Right cardiac atrium (tissue), 5 donors: ENCODE measurements around the gene PABPN1. TPM values are rescaled to one million over a fixed set of nuclear protein-coding genes. Genes with fewer than 3 reads are reported as not detected.

ENCODE experiments used
- polyA plus RNA-seq: library from polyadenylated mRNA; stranded (reverse); fragments of 200-250 nt; gene quantifications from one replicate; pipeline ENCODE4 v1.2.3, GENCODE V29; 2013
- total RNA-seq, 4 donors: library from RNA; stranded (reverse); fragmentation: NEBNext Ultra II Directional; extraction: Animal tissue kit (Norgen Biotek cat#: 25700); gene quantifications; one replicate each; pipeline ENCODE4 v1.2.1, GENCODE V29; 2021
- donor health status: healthy with polysubstance abuse.
- donor health status: DM: no; HTN: yes; CAD: no.
- donor health status: DM: no; HTN: no; CAD: no.
- donor health status: DM: no; HTN: yes; CAD: no; lungs with severe emphysema.
- donor health status: DM: yes; HTN: yes; CAD: no.

The PABPN1 gene
- total and polyA plus RNA-seq, 5 donors, result 93.6 to 107 (median 97.0) TPM

Other genes with a start within 250 kb of the PABPN1 start
- 10 to 100 TPM; 78.9 to 87.8 (median 84.8) TPM for gene ACIN1, start 226.3 kb upstream of the PABPN1 start, total RNA-seq
- gene ACIN1, start 226.3 kb upstream of the PABPN1 start, polyA plus RNA-seq, result 67.1 TPM
- gene C14orf119, start 226.0 kb upstream of the PABPN1 start, total RNA-seq, result 10 to 100 TPM; 30.2 to 43.9 (median 41.2) TPM
- 27.3 TPM for gene C14orf119, start 226.0 kb upstream of the PABPN1 start, polyA plus RNA-seq
- not detected for gene CIROP, start 216.5 kb upstream of the PABPN1 start, total RNA-seq
- gene CIROP, start 216.5 kb upstream of the PABPN1 start, polyA plus RNA-seq, result not detected
- not detected for gene CEBPE, start 202.2 kb upstream of the PABPN1 start, total RNA-seq
- not detected for gene CEBPE, start 202.2 kb upstream of the PABPN1 start, polyA plus RNA-seq
- 10 to 100 TPM in 2 of 4 donors, 1 to 10 TPM in 2; 6.9 to 11.7 (median 10.1) TPM for gene SLC7A8, start 137.8 kb upstream of the PABPN1 start, total RNA-seq
- 7.8 TPM for gene SLC7A8, start 137.8 kb upstream of the PABPN1 start, polyA plus RNA-seq
- not detected for gene RNF212B, start 83.5 kb upstream of the PABPN1 start, total RNA-seq
- gene RNF212B, start 83.5 kb upstream of the PABPN1 start, polyA plus RNA-seq, result not detected
- gene HOMEZ, start 35.3 kb upstream of the PABPN1 start, total RNA-seq, result 10 to 100 TPM in 2 of 4 donors, 1 to 10 TPM in 2; 8.4 to 12.7 (median 10.4) TPM
- gene HOMEZ, start 35.3 kb upstream of the PABPN1 start, polyA plus RNA-seq, result 9.8 TPM
- gene PPP1R3E, start 18.6 kb upstream of the PABPN1 start, total RNA-seq, result 10 to 100 TPM in 2 of 4 donors, 1 to 10 TPM in 2; 6.1 to 15.3 (median 10.6) TPM
- gene PPP1R3E, start 18.6 kb upstream of the PABPN1 start, polyA plus RNA-seq, result 7.9 TPM
- 10 to 100 TPM; 40.4 to 51.9 (median 48.8) TPM for gene BCL2L2, start 14.6 kb upstream of the PABPN1 start, total RNA-seq
- gene BCL2L2, start 14.6 kb upstream of the PABPN1 start, polyA plus RNA-seq, result 38.1 TPM
- 10 to 100 TPM; 42.4 to 72.5 (median 55.9) TPM for gene SLC22A17, start 31.4 kb downstream of the PABPN1 start, total RNA-seq
- gene SLC22A17, start 31.4 kb downstream of the PABPN1 start, polyA plus RNA-seq, result 47.2 TPM
- 10 to 100 TPM in 1 of 4 donors, 1 to 10 TPM in 3; 6.7 to 10.1 (median 7.8) TPM for gene EFS, start 43.7 kb downstream of the PABPN1 start, total RNA-seq
- 6.2 TPM for gene EFS, start 43.7 kb downstream of the PABPN1 start, polyA plus RNA-seq
- gene IL25, start 51.4 kb downstream of the PABPN1 start, total RNA-seq, result not detected
- 0.09 TPM for gene IL25, start 51.4 kb downstream of the PABPN1 start, polyA plus RNA-seq
- 1 to 10 TPM in 3 of 4 donors, under 1 TPM in 1; 0.36 to 1.4 (median 1.2) TPM for gene CMTM5, start 55.6 kb downstream of the PABPN1 start, total RNA-seq
- gene CMTM5, start 55.6 kb downstream of the PABPN1 start, polyA plus RNA-seq, result 13.9 TPM
- gene MYH6, start 86.8 kb downstream of the PABPN1 start, total RNA-seq, result over 10,000 TPM; 12,862 to 15,773 (median 14,347) TPM
- 11,120 TPM for gene MYH6, start 86.8 kb downstream of the PABPN1 start, polyA plus RNA-seq
- 1,000 to 10,000 TPM in 1 of 4 donors, 100 to 1,000 TPM in 3; 461 to 2,251 (median 602) TPM for gene MYH7, start 114.2 kb downstream of the PABPN1 start, total RNA-seq
- 1,734 TPM for gene MYH7, start 114.2 kb downstream of the PABPN1 start, polyA plus RNA-seq
- gene NGDN, start 148.2 kb downstream of the PABPN1 start, total RNA-seq, result 10 to 100 TPM; 19.3 to 23.4 (median 21.8) TPM
- gene NGDN, start 148.2 kb downstream of the PABPN1 start, polyA plus RNA-seq, result 26.8 TPM
- gene ZFHX2, start 230.3 kb downstream of the PABPN1 start, total RNA-seq, result 1 to 10 TPM in 1 of 4 donors, under 1 TPM in 3; 0.31 to 1.0 (median 0.87) TPM
- gene ZFHX2, start 230.3 kb downstream of the PABPN1 start, polyA plus RNA-seq, result 0.50 TPM
- gene THTPA, start 234.8 kb downstream of the PABPN1 start, total RNA-seq, result 10 to 100 TPM; 18.8 to 21.5 (median 20.9) TPM
- 22.9 TPM for gene THTPA, start 234.8 kb downstream of the PABPN1 start, polyA plus RNA-seq
- 10 to 100 TPM; 13.8 to 17.9 (median 15.4) TPM for gene AP1G2, start 246.3 kb downstream of the PABPN1 start, total RNA-seq
- gene AP1G2, start 246.3 kb downstream of the PABPN1 start, polyA plus RNA-seq, result 12.9 TPM